CD4-positive, alpha-beta memory T cell (primary cell): ENCODE data around the gene FJX1. TPM values are rescaled to one million over a fixed set of nuclear protein-coding genes. Genes with fewer than 3 reads are reported as not detected.
"Not testable (repeated sequence)": the region's sequence is repeated elsewhere in the genome, so short reads cannot be mapped to it uniquely, and the experiment has no call there.

ENCODE experiments used
- CTCF ChIA-PET: fragments of 350-600 bp; sonication (Branson Sonifier 250); formaldehyde crosslinking; loops from one replicate; lab custom pipeline; 2021; ENCODE audit warnings: inconsistent platforms; ENCODE audit not compliant: partially characterized antibody; lab: Charles Lee
- POLR2A ChIA-PET: fragments of 350-600 bp; sonication (Branson Sonifier 250); formaldehyde crosslinking; loops from one replicate; lab custom pipeline; 2021; ENCODE audit not compliant: partially characterized antibody; lab: Charles Lee
- DNase-seq, 5 donors: peaks; one replicate each; pipeline versions ENCODE4 v3.0.0 to v3.0.0-alpha.2; 2020 to 2022; ENCODE audit warnings: mixed read lengths in 1 of 5
- H3K27ac ChIP-seq: one replicate; pipeline ENCODE4 v1.7.0; 2013; ENCODE audit warnings: low read depth, low read length
- H3K27me3 ChIP-seq: 2 replicates; pipeline ENCODE4 v1.7.0; 2013; ENCODE audit warnings: mild to moderate bottlenecking, low read length, moderate library complexity; ENCODE audit not compliant: insufficient read depth
- H3K36me3 ChIP-seq: 2 replicates; pipeline ENCODE4 v1.7.0; 2013; ENCODE audit warnings: mild to moderate bottlenecking, low read length, moderate library complexity; ENCODE audit not compliant: insufficient read depth
- H3K4me1 ChIP-seq: 2 replicates; pipeline ENCODE4 v1.7.0; 2013; ENCODE audit warnings: mild to moderate bottlenecking, low read length, moderate library complexity; ENCODE audit not compliant: insufficient read depth
- H3K4me3 ChIP-seq, 2 donors: one replicate each; pipeline ENCODE4 v1.7.0; 2013; ENCODE audit warnings: low read length in 2 of 2, mild to moderate bottlenecking in 1 of 2
- H3K9me3 ChIP-seq, 2 donors: one replicate each; pipeline ENCODE4 v1.7.0; 2013; ENCODE audit warnings: low read length in 2 of 2, control low read depth in 1 of 2; ENCODE audit not compliant: control insufficient read depth in 1 of 2
- H3K27ac Mint-ChIP-seq, 7 donors: one replicate each; pipeline ENCODE4 v1.8.0; 2020 to 2021; ENCODE audit warnings: mixed read lengths in 7 of 7, mild to moderate bottlenecking in 6 of 7, inconsistent platforms in 3 of 7, moderate library complexity in 3 of 7
- H3K27me3 Mint-ChIP-seq, 2 donors: one replicate each; pipeline ENCODE4 v1.8.0; 2020 to 2021; ENCODE audit warnings: mixed read lengths in 2 of 2
- H3K36me3 Mint-ChIP-seq, 2 donors: one replicate each; pipeline ENCODE4 v1.8.0; 2020 to 2021; ENCODE audit warnings: mixed read lengths in 2 of 2, inconsistent platforms in 1 of 2, mild to moderate bottlenecking in 1 of 2
- H3K4me1 Mint-ChIP-seq, 4 donors: one replicate each; pipeline ENCODE4 v1.8.0; 2020 to 2021; ENCODE audit warnings: mixed read lengths in 4 of 4, mild to moderate bottlenecking in 1 of 4
- H3K4me3 Mint-ChIP-seq, 8 donors: one replicate each; pipeline ENCODE4 v1.8.0; 2020 to 2021; ENCODE audit warnings: mixed read lengths in 8 of 8, mild to moderate bottlenecking in 7 of 8, moderate library complexity in 6 of 8, inconsistent platforms in 3 of 8
- H3K9me3 Mint-ChIP-seq, 8 donors: one replicate each; pipeline ENCODE4 v1.8.0; 2020 to 2021; ENCODE audit warnings: mixed read lengths in 8 of 8, mild to moderate bottlenecking in 5 of 8, inconsistent platforms in 3 of 8, moderate library complexity in 1 of 8
- intact Hi-C: fragments of 100-400 bp; cut with micrococcal nuclease; formaldehyde crosslinking; loops from one replicate; pipeline ENCODE4 v1.15.1; 2023
- polyA plus RNA-seq, 2 donors: library from polyadenylated mRNA; unstranded; fragments of 300-500 nt; fragmentation: Illumina TruSeq; gene quantifications; one replicate each; pipeline ENCODE4 v1.2.3, GENCODE V29; 2021
- total RNA-seq, 2 experiments: library from RNA; stranded (reverse); gene quantifications; one replicate each; pipeline ENCODE4 v1.2.3, GENCODE V29; 2021

The FJX1 gene
- total and polyA plus RNA-seq, 4 experiments from 2014 or later, result 0.10 TPM; not detected in 3

GRCh38 chr11:35647421-35648093 lies 29.3 kb downstream of the FJX1 start:
- intact Hi-C loops, result no loop called here
- no peaks in the 10 kb centered on the region for H3K4me1 Mint-ChIP-seq
- H3K4me3 Mint-ChIP-seq, result no peak overlapping the region
- H3K36me3 Mint-ChIP-seq, result no peaks in the 10 kb centered on the region
- H3K9me3 Mint-ChIP-seq, result peaks cover 0 to 3% (median 0%) of the 10 kb centered on the region in 8 donors
- POLR2A ChIA-PET, result no interaction called here
- Histone ChIP-seq H3K9me3 (no peaks in the 10 kb centered on the region), H3K27me3 (no peaks in the 10 kb centered on the region), H3K4me1 (no peaks in the 10 kb centered on the region), H3K4me3 (no peak overlapping the region), H3K36me3 (no peaks in the 10 kb centered on the region), H3K27ac (no peak overlapping the region)
- CTCF ChIA-PET, result interaction anchor here (0.7 to 1.0 kb wide), 2 partner anchors 19 to 32 kb away, joined by 3 read pairs; no protein-coding TSS in a partner anchor
- H3K27ac Mint-ChIP-seq, result no peak overlapping the region
- peaks cover 9 to 29% of the 10 kb centered on the region in 2 donors for H3K27me3 Mint-ChIP-seq
- DNase-seq, result no peak

- Histone ChIP-seq H3K9me3 (no peaks in the 10 kb centered on the region), H3K27ac (no peak overlapping the region), H3K27me3 (peaks cover 4% of the 10 kb centered on the region), H3K4me1 (no peaks in the 10 kb centered on the region), H3K4me3 (no peak overlapping the region), H3K36me3 (no peaks in the 10 kb centered on the region)
- no peak for DNase-seq
- intact Hi-C loops, result no loop called here
- Mint-ChIP-seq H3K27ac (no peak overlapping the region), H3K4me3 (no peak overlapping the region), H3K9me3 (peaks cover 0 to 3% (median 0%) of the 10 kb centered on the region in 8 donors), H3K4me1 (no peaks in the 10 kb centered on the region), H3K27me3 (peaks cover 10 to 47% of the 10 kb centered on the region in 2 donors), H3K36me3 (no peaks in the 10 kb centered on the region)
- POLR2A ChIA-PET, result no interaction called here
- CTCF ChIA-PET, result interaction anchor here (1.1 kb wide), 1 partner anchor 172 kb away, joined by 3 read pairs; no protein-coding TSS in a partner anchor
Measured at GRCh38 chr11:35650006-35650405, 31.7 kb downstream of the FJX1 start.

- H3K36me3 Mint-ChIP-seq, result no peaks in the 10 kb centered on the region
- no peak overlapping the region for H3K4me3 Mint-ChIP-seq
- Histone ChIP-seq H3K27me3 (peaks cover 4% of the 10 kb centered on the region), H3K36me3 (no peaks in the 10 kb centered on the region), H3K9me3 (no peaks in the 10 kb centered on the region), H3K4me1 (no peaks in the 10 kb centered on the region), H3K4me3 (no peak overlapping the region), H3K27ac (no peak overlapping the region)
- H3K27me3 Mint-ChIP-seq, result peaks cover 13 to 51% of the 10 kb centered on the region in 2 donors
- CTCF ChIA-PET, result no interaction called here
- no peaks in the 10 kb centered on the region for H3K4me1 Mint-ChIP-seq
- POLR2A ChIA-PET, result no interaction called here
- peaks cover 0 to 2% (median 0%) of the 10 kb centered on the region in 8 donors for H3K9me3 Mint-ChIP-seq
- DNase-seq, result no peak
- H3K27ac Mint-ChIP-seq, result no peak overlapping the region
- intact Hi-C loops, result no loop called here
Measured at GRCh38 chr11:35650467-35650866, 32.2 kb downstream of the FJX1 start.

GRCh38 chr11:35651263-35651662 lies 33.0 kb downstream of the FJX1 start:
- H3K4me1 Mint-ChIP-seq, result no peaks in the 10 kb centered on the region
- peaks cover 15 to 55% of the 10 kb centered on the region in 2 donors for H3K27me3 Mint-ChIP-seq
- H3K27ac ChIP-seq, result no peak overlapping the region
- no peak overlapping the region for H3K4me3 ChIP-seq
- no peaks in the 10 kb centered on the region for H3K36me3 ChIP-seq
- no peak overlapping the region for H3K4me3 Mint-ChIP-seq
- intact Hi-C loops, result no loop called here
- no peaks in the 10 kb centered on the region for H3K4me1 ChIP-seq
- POLR2A ChIA-PET, result no interaction called here
- H3K36me3 Mint-ChIP-seq, result no peaks in the 10 kb centered on the region
- peaks cover 4% of the 10 kb centered on the region for H3K27me3 ChIP-seq
- no peaks in the 10 kb centered on the region for H3K9me3 ChIP-seq
- DNase-seq, result no peak
- CTCF ChIA-PET, result no interaction called here
- peaks cover 0 to 2% (median 0%) of the 10 kb centered on the region in 8 donors for H3K9me3 Mint-ChIP-seq
- H3K27ac Mint-ChIP-seq, result no peak overlapping the region

- H3K36me3 Mint-ChIP-seq, intact Hi-C loops, CTCF ChIA-PET, H3K4me3 Mint-ChIP-seq, DNase-seq, H3K9me3 ChIP-seq, POLR2A ChIA-PET, H3K27ac Mint-ChIP-seq, H3K36me3 ChIP-seq, H3K4me1 ChIP-seq, H3K4me1 Mint-ChIP-seq, H3K27me3 ChIP-seq, H3K4me3 ChIP-seq, H3K9me3 Mint-ChIP-seq, H3K27ac ChIP-seq: not testable (repeated sequence)
- H3K27me3 Mint-ChIP-seq, result peaks cover 18 to 56% of the 10 kb centered on the region in 2 donors
Measured at GRCh38 chr11:35652786-35653185, 34.5 kb downstream of the FJX1 start.

- Mint-ChIP-seq H3K9me3 (peaks cover 0 to 2% (median 0%) of the 10 kb centered on the region in 8 donors), H3K36me3 (no peaks in the 10 kb centered on the region), H3K27ac (peak overlapping the region in 1 of 7 donors; percentile 22), H3K4me3 (no peak overlapping the region), H3K4me1 (no peaks in the 10 kb centered on the region), H3K27me3 (peaks cover 19 to 51% of the 10 kb centered on the region in 2 donors)
- Histone ChIP-seq H3K9me3 (no peaks in the 10 kb centered on the region), H3K27me3 (peaks cover 4% of the 10 kb centered on the region), H3K27ac (no peak overlapping the region), H3K4me1 (no peaks in the 10 kb centered on the region), H3K4me3 (no peak overlapping the region), H3K36me3 (no peaks in the 10 kb centered on the region)
- POLR2A ChIA-PET, result no interaction called here
- DNase-seq, result no peak
- CTCF ChIA-PET, result no interaction called here
- intact Hi-C loops, result no loop called here
Measured at GRCh38 chr11:35654711-35655110, 36.5 kb downstream of the FJX1 start.

- intact Hi-C loops, result no loop called here
- H3K36me3 Mint-ChIP-seq, result no peaks in the 10 kb centered on the region
- Histone ChIP-seq H3K9me3 (no peaks in the 10 kb centered on the region), H3K4me1 (no peaks in the 10 kb centered on the region), H3K27ac (no peak overlapping the region), H3K27me3 (peaks cover 4% of the 10 kb centered on the region), H3K36me3 (no peaks in the 10 kb centered on the region), H3K4me3 (no peak overlapping the region)
- H3K9me3 Mint-ChIP-seq, result peaks cover 0 to 3% (median 0%) of the 10 kb centered on the region in 8 donors
- no peak for DNase-seq
- ChIA-PET CTCF (no interaction called here), POLR2A (no interaction called here)
- H3K27ac Mint-ChIP-seq, result no peak overlapping the region
- H3K27me3 Mint-ChIP-seq, result peaks cover 19 to 52% of the 10 kb centered on the region in 2 donors
- H3K4me3 Mint-ChIP-seq, result no peak overlapping the region
- H3K4me1 Mint-ChIP-seq, result no peaks in the 10 kb centered on the region
Measured at GRCh38 chr11:35655254-35655653, 37.0 kb downstream of the FJX1 start.
